Measurements from ENCODE around the gene TRIP13. TPM values are rescaled to one million over a fixed set of nuclear protein-coding genes. Genes with fewer than 3 reads are reported as not detected.
A peak's percentile ranks its signal among the peaks of the same experiment; 100 is the strongest.
"Not testable (repeated sequence)": the region's sequence is repeated elsewhere in the genome, so short reads cannot be mapped to it uniquely, and the experiment has no call there.

The TRIP13 gene
- total RNA-seq, 2 experiments from 2014 or later = 33.0 to 38.8 TPM

GRCh38 chr5:905139-905642 is 12.5 kb downstream of the TRIP13 start:
- no peaks in the 10 kb centered on the region for H3K9me3 Mint-ChIP-seq (ENCODE audit: low read depth)
- H3K36me3 Mint-ChIP-seq = peaks cover 24% of the 10 kb centered on the region
- CTCF ChIA-PET = interaction anchor here (0.9 to 1.8 kb wide), 3 partner anchors 12 to 236 kb away, joined by 3 to 5 read pairs (median 4); partner anchors contain the start of genes BRD9 and TRIP13
- no peak for DNase-seq
- peaks cover 2% of the 10 kb centered on the region for H3K4me1 Mint-ChIP-seq
- H3K27ac Mint-ChIP-seq = no peak overlapping the region
- no peak for ATAC-seq
- H3K4me3 Mint-ChIP-seq = no peak overlapping the region
- H3K27me3 Mint-ChIP-seq = no peaks in the 10 kb centered on the region

GRCh38 chr5:907366-907910 is 14.8 kb downstream of the TRIP13 start:
- no peaks in the 10 kb centered on the region for H3K9me3 Mint-ChIP-seq (ENCODE audit: low read depth)
- ATAC-seq = no peak
- peaks cover 19% of the 10 kb centered on the region for H3K36me3 Mint-ChIP-seq
- H3K27me3 Mint-ChIP-seq = no peaks in the 10 kb centered on the region
- CTCF ChIA-PET = interaction anchor here (1.7 kb wide), 1 partner anchor 14 kb away, joined by 4 read pairs; the partner anchor contains the start of genes BRD9 and TRIP13
- no peak overlapping the region for H3K27ac Mint-ChIP-seq
- DNase-seq = no peak
- no peak overlapping the region for H3K4me3 Mint-ChIP-seq
- peaks cover 4% of the 10 kb centered on the region for H3K4me1 Mint-ChIP-seq

GRCh38 chr5:908172-908571 is 15.5 kb downstream of the TRIP13 start:
- CTCF ChIA-PET = interaction anchor here (1.7 kb wide), 1 partner anchor 15 kb away, joined by 4 read pairs; the partner anchor contains the start of genes BRD9 and TRIP13
- Mint-ChIP-seq H3K4me1 (peaks cover 4% of the 10 kb centered on the region), H3K4me3 (no peak overlapping the region), H3K27me3 (no peaks in the 10 kb centered on the region), H3K9me3 (ENCODE audit: low read depth) (no peaks in the 10 kb centered on the region), H3K27ac (no peak overlapping the region), H3K36me3 (peaks cover 22% of the 10 kb centered on the region)
- DNase-seq (no peak), ATAC-seq (no peak)

- Mint-ChIP-seq H3K36me3 (peaks cover 22% of the 10 kb centered on the region), H3K27ac (no peak overlapping the region), H3K4me3 (no peak overlapping the region), H3K9me3 (ENCODE audit: low read depth) (no peaks in the 10 kb centered on the region), H3K27me3 (no peaks in the 10 kb centered on the region), H3K4me1 (peaks cover 4% of the 10 kb centered on the region)
- no peak for ATAC-seq
- no peak for DNase-seq
- CTCF ChIA-PET = no interaction called here
These were observed 16.4 kb downstream of the TRIP13 start for GRCh38 chr5:909086-909485.

- no peak overlapping the region for H3K27ac Mint-ChIP-seq
- no peaks in the 10 kb centered on the region for H3K9me3 Mint-ChIP-seq (ENCODE audit: low read depth)
- DNase-seq (no peak), ATAC-seq (no peak)
- H3K36me3 Mint-ChIP-seq = peaks cover 24% of the 10 kb centered on the region
- no peaks in the 10 kb centered on the region for H3K27me3 Mint-ChIP-seq
- H3K4me3 Mint-ChIP-seq = no peak overlapping the region
- CTCF ChIA-PET = no interaction called here
- H3K4me1 Mint-ChIP-seq = peaks cover 4% of the 10 kb centered on the region
These were observed 17.5 kb downstream of the TRIP13 start for GRCh38 chr5:909994-910768.

GRCh38 chr5:910769-911160 is 18.1 kb downstream of the TRIP13 start:
- ATAC-seq (no peak), DNase-seq (no peak)
- CTCF ChIA-PET = no interaction called here
- no peak overlapping the region for H3K27ac Mint-ChIP-seq
- no peaks in the 10 kb centered on the region for H3K27me3 Mint-ChIP-seq
- peaks cover 4% of the 10 kb centered on the region for H3K4me1 Mint-ChIP-seq
- H3K4me3 Mint-ChIP-seq = no peak overlapping the region
- no peaks in the 10 kb centered on the region for H3K9me3 Mint-ChIP-seq (ENCODE audit: low read depth)
- peaks cover 22% of the 10 kb centered on the region for H3K36me3 Mint-ChIP-seq

GRCh38 chr5:911601-912000 is 18.9 kb downstream of the TRIP13 start:
- DNase-seq (no peak), ATAC-seq (no peak)
- H3K4me1 Mint-ChIP-seq = peaks cover 4% of the 10 kb centered on the region
- CTCF ChIA-PET = no interaction called here
- H3K9me3 Mint-ChIP-seq (ENCODE audit: low read depth) = no peaks in the 10 kb centered on the region
- H3K27me3 Mint-ChIP-seq = no peaks in the 10 kb centered on the region
- no peak overlapping the region for H3K4me3 Mint-ChIP-seq
- H3K36me3 Mint-ChIP-seq = peaks cover 22% of the 10 kb centered on the region
- no peak overlapping the region for H3K27ac Mint-ChIP-seq

GRCh38 chr5:912280-913091 is 19.8 kb downstream of the TRIP13 start:
- Mint-ChIP-seq H3K36me3 (peaks cover 22% of the 10 kb centered on the region), H3K4me3 (no peak overlapping the region), H3K27me3 (no peaks in the 10 kb centered on the region), H3K27ac (peak overlapping the region; percentile 55), H3K4me1 (peaks cover 4% of the 10 kb centered on the region), H3K9me3 (ENCODE audit: low read depth) (no peaks in the 10 kb centered on the region)
- DNase-seq (peak; percentile 73), ATAC-seq (peak; percentile 82)
- CTCF ChIA-PET = no interaction called here

- no peaks in the 10 kb centered on the region for H3K9me3 Mint-ChIP-seq (ENCODE audit: low read depth)
- peaks cover 4% of the 10 kb centered on the region for H3K4me1 Mint-ChIP-seq
- no peak overlapping the region for H3K27ac Mint-ChIP-seq
- H3K4me3 Mint-ChIP-seq = no peak overlapping the region
- ATAC-seq (no peak), DNase-seq (no peak)
- CTCF ChIA-PET = interaction anchor here (0.8 kb wide), 1 partner anchor 11 kb away, joined by 3 read pairs; no protein-coding TSS in a partner anchor
- peaks cover 19% of the 10 kb centered on the region for H3K36me3 Mint-ChIP-seq
- H3K27me3 Mint-ChIP-seq = no peaks in the 10 kb centered on the region
These were observed 21.5 kb downstream of the TRIP13 start for GRCh38 chr5:914174-914573.

GRCh38 chr5:914612-915011 is 21.9 kb downstream of the TRIP13 start:
- CTCF ChIA-PET = no interaction called here
- DNase-seq (no peak), ATAC-seq (no peak)
- Mint-ChIP-seq H3K9me3 (ENCODE audit: low read depth) (no peaks in the 10 kb centered on the region), H3K27me3 (no peaks in the 10 kb centered on the region), H3K4me1 (peaks cover 4% of the 10 kb centered on the region), H3K27ac (no peak overlapping the region), H3K36me3 (peaks cover 19% of the 10 kb centered on the region), H3K4me3 (no peak overlapping the region)

GRCh38 chr5:915346-915745 is 22.7 kb downstream of the TRIP13 start:
- CTCF ChIA-PET; H3K27ac Mint-ChIP-seq; H3K9me3 Mint-ChIP-seq (ENCODE audit: low read depth); H3K27me3 Mint-ChIP-seq; H3K4me3 Mint-ChIP-seq; ATAC-seq; H3K4me1 Mint-ChIP-seq; DNase-seq: not testable (repeated sequence)
- peaks cover 19% of the 10 kb centered on the region for H3K36me3 Mint-ChIP-seq

- Mint-ChIP-seq H3K27ac (no peak overlapping the region), H3K27me3 (no peaks in the 10 kb centered on the region), H3K4me1 (peaks cover 4% of the 10 kb centered on the region), H3K4me3 (no peak overlapping the region), H3K36me3 (peaks cover 19% of the 10 kb centered on the region), H3K9me3 (ENCODE audit: low read depth) (no peaks in the 10 kb centered on the region)
- DNase-seq (no peak), ATAC-seq (no peak)
- CTCF ChIA-PET = no interaction called here
These were observed 23.3 kb downstream of the TRIP13 start for GRCh38 chr5:915946-916345.

- no peak overlapping the region for H3K4me3 Mint-ChIP-seq
- no peak overlapping the region for H3K27ac Mint-ChIP-seq
- H3K4me1 Mint-ChIP-seq = peaks cover 4% of the 10 kb centered on the region
- H3K9me3 Mint-ChIP-seq (ENCODE audit: low read depth) = no peaks in the 10 kb centered on the region
- H3K27me3 Mint-ChIP-seq = no peaks in the 10 kb centered on the region
- DNase-seq = no peak
- ATAC-seq = no peak
- H3K36me3 Mint-ChIP-seq = peaks cover 19% of the 10 kb centered on the region
- CTCF ChIA-PET = interaction anchor here (1.0 to 1.1 kb wide), 2 partner anchors 10 to 728 kb away, joined by 3 read pairs; no protein-coding TSS in a partner anchor
These were observed 24.0 kb downstream of the TRIP13 start for GRCh38 chr5:916441-917293.

Measured in activated CD8-positive, alpha-beta memory T cell treated with anti-CD3 and anti-CD28 coated beads, Interleukin-2, amount 10 ng/mL, durations not matched to agents 7 days and 5 days (primary cell).